GM18907 (cell line): ENCODE data around the gene TUBA4B.

Experiments
- ATAC-seq: cut with Tn5 transposase; IDR thresholded peaks from one replicate; pipeline ENCODE4 v1.9.1; 2021; ENCODE audit warnings: mild to moderate bottlenecking, moderate library complexity; ENCODE audit not compliant: unreplicated experiment

Gene TUBA4B

DNA sequence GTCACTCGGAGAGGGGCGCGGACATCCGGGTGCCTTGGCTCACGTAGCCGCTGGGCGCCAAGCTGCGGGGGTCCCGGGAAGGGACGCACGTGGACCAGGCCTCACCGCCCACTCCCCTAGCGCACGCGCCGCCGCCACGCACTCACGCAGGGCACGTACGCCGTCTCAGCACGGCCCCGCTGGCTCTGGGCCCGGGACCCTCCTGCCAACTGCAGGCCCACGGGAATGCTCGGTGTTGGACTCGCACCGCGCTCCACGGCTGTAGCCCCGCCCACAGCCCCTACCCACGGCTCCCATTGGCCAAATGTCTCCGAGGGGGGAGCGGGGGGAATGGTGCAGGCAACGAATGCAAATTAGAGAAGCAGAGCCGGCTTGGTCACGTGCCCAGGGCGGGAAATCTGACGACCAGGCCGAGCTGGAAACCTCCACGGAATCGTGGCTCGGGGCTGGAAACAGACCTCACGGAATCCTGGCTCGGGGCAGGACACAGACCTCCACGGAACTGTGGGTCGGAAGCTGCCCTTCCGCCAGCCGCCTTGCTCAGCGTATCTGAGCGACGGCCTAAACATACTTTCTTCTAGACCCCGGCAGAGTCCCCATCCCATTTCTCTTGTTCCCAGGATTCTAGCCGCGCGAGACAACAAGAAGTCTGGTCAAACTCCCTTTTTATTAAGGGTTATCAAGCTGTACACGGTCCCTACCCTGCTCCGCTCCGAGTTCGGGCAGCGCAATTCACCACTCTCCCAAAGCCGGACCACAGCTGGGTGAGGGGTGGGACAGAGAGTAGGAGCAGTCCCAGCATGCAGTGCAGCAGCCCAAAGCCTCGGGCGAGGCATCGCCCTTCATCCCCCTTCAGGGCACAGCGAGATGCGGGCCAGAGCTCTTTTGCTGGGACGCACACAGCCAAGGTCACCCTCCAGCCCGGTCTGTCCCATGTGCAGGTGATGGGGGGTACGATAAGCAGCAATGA is 34.0 kb upstream of the TUBA4B start, which contains the start of gene ABCB6:
ABCB6 (minus strand) TSS at position 227 of the 970 bp plus-strand sequence. CDS start 285 bp downstream, outside the sequence.
- peak; percentile 76 for ATAC-seq

DNA sequence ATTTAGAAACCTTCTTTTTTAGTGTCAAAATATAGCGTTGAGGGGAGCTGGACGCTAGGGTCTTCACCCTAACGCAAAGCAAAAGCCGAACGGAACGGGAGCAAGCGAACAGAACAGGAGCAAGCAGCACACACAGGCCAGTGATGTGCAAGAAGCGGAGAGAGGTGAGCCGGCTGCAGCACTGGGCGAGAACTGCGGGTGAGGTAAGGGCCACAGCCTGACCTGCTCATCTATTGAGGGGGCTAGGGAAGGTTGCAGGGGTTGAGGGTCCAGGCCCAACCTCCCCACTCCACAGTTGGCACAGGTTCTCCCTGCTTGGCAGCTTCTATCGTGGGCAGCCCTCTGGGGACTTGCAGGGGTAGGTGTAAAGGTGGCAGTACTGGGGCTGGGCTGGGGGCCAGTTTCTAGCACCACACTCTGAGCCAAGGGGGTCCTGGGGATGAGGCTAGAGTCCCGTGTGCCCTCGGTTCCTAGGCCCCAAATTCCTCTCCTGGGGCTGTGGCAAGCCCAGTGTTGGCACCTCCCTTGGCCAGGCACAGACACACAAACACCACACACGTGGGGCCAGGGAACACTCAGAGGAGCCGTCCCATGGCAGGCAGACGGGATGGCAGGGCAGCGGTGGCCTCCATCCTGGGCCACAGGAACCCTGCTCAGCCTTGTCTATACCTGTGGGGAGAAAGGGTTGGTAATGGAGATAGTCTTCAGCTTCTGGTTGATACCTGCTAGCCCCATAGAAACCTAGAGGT is 33.1 kb upstream of the TUBA4B start:
- ATAC-seq, result no peak

DNA sequence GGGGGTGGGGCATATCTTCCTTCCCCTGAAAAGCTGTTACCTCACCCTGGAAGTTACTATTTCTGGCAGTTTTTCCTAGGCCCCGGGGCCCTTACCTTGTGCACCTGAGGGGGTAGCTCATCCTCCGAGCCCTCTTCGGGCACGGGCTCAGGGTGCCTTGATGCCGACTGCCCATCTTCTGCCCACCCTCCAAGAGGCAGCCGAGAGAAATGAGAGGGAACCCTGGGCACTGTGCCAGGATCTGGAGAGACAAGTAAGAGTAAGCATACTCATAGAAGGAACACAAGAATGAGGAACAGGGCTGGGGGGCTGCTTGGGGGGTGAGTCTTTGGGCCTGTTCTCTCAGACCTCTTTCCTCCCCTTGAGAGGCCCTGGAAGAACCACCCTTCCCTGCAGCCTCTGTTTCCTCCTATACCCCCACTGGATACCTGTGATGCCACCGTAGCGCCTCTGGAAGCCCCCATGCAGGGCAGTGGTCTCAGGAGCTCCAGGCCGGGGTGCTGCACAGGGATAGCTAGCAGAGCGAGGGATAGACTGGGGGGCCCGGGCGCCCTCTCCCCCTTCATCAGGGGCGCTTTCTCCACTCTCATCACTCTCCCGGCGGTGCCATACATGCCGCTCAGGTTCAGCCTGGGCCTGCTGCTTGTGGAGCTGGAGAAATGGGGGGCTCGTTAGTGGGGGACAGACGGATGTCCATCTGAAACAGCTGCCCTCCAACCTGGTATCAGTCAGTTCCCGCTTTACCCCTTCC is 32.2 kb upstream of the TUBA4B start:
- ATAC-seq, result no peak

DNA sequence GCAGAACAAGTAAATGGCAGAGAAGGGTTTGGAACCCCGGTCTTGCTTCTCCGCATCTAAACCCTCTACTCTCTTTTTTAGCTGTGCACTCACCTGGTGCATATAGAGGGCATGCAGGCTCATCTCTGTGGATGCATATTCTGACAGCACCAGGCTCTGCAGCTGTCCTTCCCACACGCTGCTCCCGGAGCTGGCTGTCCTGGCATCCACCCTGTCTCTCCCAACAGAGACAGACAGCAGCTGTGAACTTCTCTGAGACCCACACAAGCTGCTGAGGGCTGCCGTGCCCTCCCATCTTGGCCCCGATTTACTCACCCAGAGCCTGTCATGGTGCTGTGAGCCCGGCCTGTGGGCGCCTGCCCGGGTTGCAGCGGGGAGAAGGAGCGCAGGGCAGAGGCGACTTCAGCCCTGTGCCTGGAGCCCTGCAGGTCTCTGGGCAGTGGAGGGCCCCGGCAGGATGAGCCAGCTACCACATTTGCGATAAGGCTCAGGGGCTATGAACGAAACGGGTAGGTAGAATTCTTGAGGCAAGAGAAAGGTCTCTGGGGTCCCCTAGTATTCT is 31.0 kb upstream of the TUBA4B start:
- no peak for ATAC-seq

DNA sequence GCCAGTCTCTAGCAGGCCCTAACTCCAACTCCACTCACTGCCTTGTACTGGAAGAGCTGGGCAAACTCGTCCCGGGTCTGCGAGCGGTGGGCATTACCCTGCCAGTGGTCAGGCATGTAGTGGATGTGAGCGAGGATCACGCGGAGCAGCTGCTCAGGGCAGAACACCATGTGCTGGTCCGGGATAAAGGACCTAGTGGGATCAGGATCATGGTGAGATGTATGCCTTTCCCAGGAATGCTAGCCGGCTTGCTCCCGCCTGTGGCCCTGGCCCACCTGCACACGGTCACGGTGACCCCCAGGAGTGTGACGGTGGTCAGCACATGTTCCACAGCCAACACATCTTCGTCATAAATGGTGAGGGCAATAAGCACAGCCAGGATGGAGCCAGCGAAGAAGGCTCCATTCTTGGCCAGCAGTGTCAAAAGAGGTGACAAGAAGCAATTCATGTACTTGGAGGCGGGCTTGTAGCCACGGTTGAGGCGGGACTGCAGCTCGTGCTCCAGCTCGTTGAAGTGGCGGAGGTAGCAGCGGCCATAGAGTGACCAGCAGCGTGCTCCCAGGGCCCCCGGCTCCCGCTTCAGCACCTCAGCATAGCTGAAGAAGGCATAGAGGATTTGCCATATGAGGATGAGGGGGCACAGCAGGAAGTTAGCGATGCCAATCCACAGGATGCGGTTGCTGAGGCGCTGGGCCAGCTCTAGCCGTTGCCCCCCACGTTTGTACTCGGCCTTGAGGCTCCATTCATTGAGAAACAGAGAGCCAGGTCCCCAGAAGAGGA is 29.0 kb upstream of the TUBA4B start:
- no peak for ATAC-seq

DNA sequence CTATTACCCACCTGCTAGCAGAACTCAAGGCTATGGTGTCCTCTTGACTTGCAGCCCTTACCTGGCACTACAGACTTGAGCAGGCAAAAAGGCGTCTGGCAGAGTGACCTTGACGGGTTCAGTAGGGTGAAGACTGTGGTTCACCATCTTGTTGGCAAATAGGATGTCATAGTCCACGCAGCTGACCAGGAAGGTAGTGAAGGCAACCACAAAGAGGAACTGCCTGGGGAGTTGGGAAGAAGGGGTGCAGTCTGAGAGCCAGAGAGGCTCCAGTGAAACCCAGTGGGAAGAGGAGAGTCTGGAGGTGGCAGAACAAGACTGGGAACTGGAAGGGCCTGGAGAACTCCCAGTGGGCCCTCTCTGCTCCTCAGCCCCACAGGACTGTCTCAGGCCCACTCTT is 27.7 kb upstream of the TUBA4B start:
- ATAC-seq, result no peak

DNA sequence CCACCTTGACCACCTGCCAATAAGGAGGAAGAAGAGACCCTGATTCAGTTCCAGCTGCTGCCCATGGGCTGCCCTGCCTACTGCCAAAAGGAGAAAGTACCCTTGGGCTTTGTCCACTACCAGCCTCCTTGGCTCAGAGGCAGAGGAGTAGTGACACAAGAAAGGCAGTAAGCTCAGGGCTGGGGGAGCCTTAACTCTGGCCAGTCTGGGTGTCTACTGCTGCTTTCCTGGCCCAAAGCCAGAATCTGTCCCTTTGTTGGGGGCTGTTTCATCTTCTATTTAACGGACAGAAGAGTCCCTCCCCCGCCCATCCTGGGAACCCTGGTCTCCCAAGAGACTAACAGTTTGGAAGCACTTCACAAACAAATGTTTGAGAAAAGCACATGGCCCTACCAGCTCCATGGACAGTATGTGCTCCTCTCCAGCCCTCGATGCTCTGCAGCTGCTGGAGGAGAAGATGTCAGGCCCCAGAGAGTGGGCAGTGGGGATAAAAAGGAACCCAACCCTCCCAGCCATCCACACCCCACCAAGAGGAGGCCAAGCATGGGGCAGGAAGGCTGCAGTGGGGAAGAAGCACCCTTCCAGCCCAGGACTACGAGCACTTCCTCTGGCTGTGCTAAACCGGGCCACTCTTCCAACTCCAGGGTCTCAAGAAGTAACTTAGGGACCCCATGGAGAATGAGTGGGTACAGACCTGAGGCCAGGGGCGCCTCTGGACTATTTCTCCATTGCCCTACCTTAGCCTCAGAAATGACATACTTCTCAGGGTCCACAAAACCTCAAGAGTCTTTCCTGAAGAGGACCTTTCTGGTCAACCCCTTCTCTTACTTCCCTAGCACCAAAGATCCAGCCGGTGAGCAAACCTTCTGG is 24.8 kb upstream of the TUBA4B start:
- no peak for ATAC-seq

DNA sequence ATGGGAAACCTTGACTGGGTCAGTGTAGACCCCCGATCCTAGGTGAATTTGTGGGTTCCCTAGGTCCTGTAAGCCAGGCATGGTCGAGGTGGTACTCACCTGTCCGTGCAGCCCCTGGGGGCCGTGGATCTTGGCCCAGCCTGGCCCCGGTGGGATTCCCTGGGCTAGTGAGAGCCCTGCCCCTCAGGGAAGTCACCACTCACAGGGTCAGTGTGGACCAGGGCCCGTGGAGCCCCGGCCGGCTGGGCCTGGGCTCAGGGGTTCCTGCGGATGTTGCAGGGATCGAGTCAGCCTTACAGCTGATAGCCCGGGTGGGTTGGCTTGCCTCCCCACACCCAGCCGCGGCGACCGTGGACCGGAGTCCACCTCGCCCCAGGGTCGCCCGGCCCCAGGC is 24.1 kb upstream of the TUBA4B start:
- no peak for ATAC-seq

DNA sequence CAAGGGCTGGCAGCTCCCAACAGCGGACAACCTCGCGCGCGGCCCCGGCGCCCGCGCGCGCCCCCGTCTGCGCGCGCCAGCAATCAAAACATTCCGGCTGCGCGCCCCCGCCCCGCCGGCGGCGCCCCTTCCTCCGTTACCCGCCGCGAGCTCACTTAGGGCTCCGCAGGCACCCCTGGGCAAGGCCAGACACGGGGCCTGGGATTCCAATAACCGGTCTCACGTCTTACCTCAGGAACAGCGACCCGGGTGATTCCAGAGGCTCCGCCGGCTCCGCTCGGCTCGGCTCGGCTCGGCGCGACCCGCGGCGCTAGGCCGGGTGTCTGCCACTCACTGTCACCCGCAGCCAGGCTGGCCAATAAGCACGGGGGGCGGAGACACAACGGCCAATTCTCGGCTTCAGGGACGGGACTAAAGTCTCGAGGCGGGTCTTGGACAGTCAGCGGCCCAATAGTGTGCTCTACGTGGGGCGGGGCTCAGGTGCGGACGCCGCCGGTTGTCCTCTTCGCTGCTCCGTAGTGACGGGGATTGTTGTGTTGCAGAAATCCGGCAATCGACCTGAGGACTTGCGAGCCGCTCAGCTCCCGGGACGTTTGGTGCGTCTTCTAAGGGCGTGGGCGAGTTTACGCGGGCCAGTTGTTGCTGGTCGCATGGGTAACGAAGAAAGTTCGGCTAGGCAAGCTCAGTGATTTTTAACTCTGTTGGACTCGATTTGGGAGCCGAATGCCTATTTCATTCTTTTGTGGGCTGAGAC is 23.6 kb upstream of the TUBA4B start, which contains the start of the genes ANKZF1 and ATG9A:
ANKZF1 (plus strand) TSS at position 502 of the 754 bp plus-strand sequence. CDS start 452 bp downstream, outside the sequence.
ATG9A (minus strand) TSS at position 332 of the 754 bp plus-strand sequence. CDS start 1,612 bp downstream, outside the sequence.
- peak; percentile 94 for ATAC-seq

DNA sequence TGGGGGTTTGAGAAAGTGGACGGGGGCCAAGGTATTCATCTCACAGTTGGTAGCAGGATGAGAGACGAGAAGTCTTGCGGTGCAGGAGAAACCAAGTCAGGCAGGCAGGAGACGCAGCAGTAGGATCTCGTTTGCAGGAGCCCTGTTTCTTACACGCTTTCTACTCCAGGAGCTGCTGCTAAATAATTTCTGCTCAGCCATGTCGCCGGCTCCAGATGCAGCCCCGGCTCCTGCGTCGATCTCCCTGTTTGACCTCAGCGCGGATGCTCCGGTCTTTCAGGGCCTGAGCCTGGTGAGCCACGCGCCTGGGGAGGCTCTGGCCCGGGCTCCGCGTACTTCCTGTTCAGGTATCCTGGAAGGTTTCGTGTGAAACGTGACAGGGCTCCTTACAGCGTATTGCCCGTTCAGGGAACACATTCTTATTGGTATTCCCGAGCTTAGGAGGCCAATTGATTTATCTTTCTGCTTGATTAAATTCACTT is 22.9 kb upstream of the TUBA4B start:
- peak; percentile 28 for ATAC-seq

DNA sequence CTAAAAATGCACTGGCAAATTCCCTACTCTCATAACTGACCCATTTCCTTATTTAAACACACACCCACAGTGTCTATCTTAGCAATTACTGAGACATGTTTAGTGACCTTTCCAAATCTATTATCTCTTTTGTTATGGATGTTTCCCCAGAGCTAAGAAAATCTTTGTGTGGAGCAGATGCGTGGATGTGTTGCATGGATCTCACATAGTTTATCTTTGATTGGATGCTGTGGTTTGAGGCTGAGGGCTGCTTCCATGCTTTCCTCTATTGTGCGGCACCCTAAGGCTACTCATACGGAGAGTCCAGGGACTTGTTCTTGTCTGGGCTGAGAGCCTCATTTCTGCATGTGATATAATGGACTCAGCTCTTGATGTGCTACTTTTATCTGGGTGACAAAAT is 18.7 kb upstream of the TUBA4B start:
- no peak for ATAC-seq

DNA sequence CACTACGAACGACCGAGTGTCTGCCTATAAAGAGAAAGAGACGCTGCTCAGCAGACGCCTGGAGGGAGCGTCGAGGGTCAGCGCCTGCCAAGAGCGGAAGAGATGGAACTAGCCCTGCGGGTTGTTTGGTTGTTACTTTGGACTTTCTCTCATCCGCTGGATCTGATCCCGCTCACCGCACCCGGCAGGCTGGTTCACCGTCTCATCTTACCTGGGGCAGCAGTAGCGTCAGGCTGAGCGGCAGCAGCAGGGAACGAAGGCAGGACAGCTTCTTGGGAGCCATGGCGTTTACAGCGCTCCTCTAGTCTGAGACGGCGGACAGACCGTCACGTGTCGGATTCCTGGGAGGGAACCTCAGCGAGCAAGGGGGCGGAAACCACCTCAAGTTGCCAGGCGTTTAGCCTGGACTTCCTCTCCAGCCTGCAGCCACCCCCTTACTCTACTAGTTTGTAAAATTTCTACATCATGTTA is 9.7 kb upstream of the TUBA4B start:
- no peak for ATAC-seq

DNA sequence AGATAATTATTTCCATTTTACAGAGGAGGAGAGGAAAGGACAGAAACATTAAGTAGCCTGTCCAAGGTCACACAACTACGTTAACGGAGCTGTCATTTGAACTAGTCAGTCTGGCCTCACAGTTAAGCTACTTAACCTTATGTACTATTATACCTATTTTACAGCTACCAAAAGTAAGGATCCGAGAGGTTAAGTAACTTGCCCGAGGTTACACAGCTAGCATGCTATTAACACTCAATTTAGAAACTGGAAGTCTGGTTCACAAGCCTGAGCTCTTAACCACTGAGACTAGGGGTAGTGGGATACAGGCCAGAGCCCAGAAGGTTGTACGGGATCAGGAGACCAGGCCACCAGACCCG is 8.3 kb upstream of the TUBA4B start:
- no peak for ATAC-seq

DNA sequence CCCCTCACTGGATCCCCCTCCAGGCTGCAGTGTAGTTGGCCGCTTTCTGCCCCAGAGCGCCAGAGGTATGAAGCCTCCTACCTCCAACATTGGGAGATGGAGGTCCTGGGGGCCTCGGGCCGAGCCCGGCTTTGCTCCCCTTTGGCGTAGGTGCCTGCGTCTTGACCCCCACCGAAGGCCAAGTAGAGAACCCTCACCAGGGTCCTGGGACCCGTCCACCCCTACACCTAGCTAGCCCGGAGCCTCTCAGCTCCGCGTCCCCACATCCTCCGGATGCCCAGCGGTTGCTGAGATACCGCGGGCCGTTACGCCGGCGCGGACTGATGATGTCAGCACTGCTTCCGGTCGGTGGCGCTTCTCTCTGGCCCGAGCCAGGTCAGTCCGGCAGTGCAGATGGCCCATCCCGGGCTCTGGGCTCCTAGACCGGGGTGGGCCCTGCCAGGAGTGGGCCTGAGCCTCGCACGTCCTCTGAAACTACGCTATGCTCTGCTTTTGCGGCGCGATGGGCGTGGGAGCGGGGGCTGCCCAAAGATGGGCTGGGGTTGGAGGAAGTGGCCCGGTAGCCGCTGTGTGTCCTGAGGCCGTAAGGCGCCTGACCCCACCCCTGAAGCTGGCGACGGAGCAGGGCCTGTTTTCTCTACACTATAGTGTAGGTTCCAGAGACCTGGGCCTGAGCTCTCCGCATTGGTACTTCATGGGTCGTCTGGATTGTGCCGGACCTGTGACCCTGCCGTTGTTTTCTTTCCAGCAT is 7.7 kb upstream of the TUBA4B start, which contains the start of the genes GLB1L and STK16:
GLB1L (minus strand) TSS at position 297 of the 751 bp plus-strand sequence. CDS start 1,871 bp downstream, outside the sequence.
STK16 (plus strand) TSS at position 332 of the 751 bp plus-strand sequence. CDS start 521 bp downstream, outside the sequence.
- ATAC-seq, result peak; percentile 68

DNA sequence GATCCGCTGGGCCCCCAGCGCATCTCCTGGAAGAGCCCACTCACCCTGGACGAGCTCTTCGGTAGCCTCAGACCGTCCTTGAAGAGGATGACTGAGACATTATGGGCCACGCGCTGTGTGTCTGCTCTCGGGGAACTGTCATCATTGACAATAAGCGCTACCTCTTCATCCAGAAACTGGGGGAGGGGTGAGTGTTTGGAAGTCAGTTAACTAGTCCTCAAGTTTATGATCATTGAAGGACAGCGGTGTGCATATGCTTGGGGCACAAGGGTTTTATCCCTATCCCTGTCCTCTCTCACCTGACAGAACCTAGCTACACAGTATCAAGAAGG is 7.2 kb upstream of the TUBA4B start:
- ATAC-seq, result no peak

DNA sequence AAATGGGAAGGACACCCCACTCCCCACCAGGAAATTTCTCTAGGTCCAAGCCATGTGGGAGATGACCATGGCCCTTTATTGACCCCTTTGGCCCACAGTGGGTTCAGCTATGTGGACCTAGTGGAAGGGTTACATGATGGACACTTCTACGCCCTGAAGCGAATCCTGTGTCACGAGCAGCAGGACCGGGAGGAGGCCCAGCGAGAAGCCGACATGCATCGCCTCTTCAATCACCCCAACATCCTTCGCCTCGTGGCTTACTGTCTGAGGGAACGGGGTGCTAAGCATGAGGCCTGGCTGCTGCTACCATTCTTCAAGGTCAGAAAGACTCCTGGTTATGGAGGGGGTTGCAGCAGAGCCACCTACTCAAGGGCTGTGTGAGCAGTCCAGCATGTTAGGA is 6.5 kb upstream of the TUBA4B start:
- no peak for ATAC-seq
